Neural cell (in vitro differentiated cells): ENCODE measurements around the gene DMKN.
A peak's percentile ranks its signal among the peaks of the same experiment; 100 is the strongest.

Experiments
- EZH2 ChIP-seq: fragments of 200-600, 300-800 bp; shearing (Covaris generic), sonication (generic); IDR thresholded peaks from 2 replicates; pipeline ENCODE4 v1.6.1; 2014; ENCODE audit warnings: antibody characterized with exemption, low read length, borderline replicate concordance, mild to moderate bottlenecking; ENCODE audit not compliant: insufficient read depth, poor library complexity, severe bottlenecking
- MXI1 ChIP-seq: fragments of 450-650 bp; conservative IDR thresholded peaks from 2 replicates; pipeline ENCODE4 v1.6.1; 2014; ENCODE audit warnings: antibody characterized with exemption, mild to moderate bottlenecking; ENCODE audit not compliant: poor library complexity, severe bottlenecking
- POLR2AphosphoS5 ChIP-seq: IDR thresholded peaks from 2 replicates; pipeline ENCODE4 v1.6.1; 2012
- SMC3 ChIP-seq: fragments of 450-650 bp; conservative IDR thresholded peaks from 2 replicates; pipeline ENCODE4 v1.6.1; 2014; ENCODE audit warnings: antibody characterized with exemption, mild to moderate bottlenecking, moderate library complexity; ENCODE audit not compliant: poor library complexity
- TAF1 ChIP-seq: IDR thresholded peaks from 2 replicates; pipeline ENCODE4 v1.6.1; 2012; ENCODE audit warnings: low read depth
- TF ChIP-seq, protein P1 (sequence below): fragments of 450-650 bp; IDR thresholded peaks from 2 replicates; pipeline ENCODE4 v1.5.1; 2014; ENCODE audit warnings: antibody characterized with exemption, mild to moderate bottlenecking, moderate library complexity; ENCODE audit not compliant: poor library complexity, severe bottlenecking
- TF ChIP-seq, protein P2 (sequence below): IDR thresholded peaks from 2 replicates; pipeline ENCODE4 v1.6.1; 2012; ENCODE audit warnings: borderline replicate concordance

DNA sequence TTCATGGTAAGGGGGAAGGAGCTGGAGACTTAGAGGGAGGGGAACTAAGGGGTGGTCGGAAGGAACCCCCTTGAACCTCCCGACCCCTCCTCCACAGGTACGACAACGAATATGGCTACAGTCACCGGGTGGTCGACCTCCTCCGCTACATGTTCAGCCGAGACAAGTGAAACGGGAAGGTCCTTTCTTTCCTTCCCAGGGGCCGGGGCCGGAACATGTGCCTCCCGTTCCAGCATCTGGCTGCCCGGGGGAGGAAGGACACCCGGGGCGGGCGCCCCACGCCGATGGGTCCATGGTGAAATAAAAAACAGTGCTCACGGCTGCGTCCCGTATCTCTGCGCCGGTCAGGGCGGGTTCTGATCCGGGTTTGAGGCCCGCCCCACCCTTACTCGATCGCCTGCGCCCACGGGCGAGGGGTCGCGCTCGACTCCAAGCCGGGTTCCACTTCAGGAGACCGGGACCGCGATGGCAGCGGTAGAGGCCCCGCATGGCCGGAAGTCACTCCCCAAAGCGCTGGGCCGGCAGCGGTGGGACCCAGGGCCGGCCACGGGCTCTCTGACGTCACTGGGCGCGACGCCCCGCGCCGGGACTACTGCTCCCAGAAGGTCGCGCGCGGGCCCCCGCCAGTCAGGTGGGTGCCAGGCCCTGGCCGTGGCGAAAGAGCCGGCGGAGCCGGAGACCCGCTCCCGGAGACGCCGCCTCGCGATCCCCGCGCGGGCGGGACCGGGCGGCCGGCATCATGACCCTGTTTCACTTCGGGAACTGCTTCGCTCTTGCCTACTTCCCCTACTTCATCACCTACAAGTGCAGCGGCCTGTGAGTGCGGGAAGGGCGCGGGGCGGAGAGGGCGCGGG is 31.8 kb upstream of the DMKN start, which contains the start of gene TMEM147:
- no peak for TF ChIP-seq TAF1
- TF ChIP-seq SMC3 = peak; percentile 37
- TF ChIP-seq, protein P1, sequence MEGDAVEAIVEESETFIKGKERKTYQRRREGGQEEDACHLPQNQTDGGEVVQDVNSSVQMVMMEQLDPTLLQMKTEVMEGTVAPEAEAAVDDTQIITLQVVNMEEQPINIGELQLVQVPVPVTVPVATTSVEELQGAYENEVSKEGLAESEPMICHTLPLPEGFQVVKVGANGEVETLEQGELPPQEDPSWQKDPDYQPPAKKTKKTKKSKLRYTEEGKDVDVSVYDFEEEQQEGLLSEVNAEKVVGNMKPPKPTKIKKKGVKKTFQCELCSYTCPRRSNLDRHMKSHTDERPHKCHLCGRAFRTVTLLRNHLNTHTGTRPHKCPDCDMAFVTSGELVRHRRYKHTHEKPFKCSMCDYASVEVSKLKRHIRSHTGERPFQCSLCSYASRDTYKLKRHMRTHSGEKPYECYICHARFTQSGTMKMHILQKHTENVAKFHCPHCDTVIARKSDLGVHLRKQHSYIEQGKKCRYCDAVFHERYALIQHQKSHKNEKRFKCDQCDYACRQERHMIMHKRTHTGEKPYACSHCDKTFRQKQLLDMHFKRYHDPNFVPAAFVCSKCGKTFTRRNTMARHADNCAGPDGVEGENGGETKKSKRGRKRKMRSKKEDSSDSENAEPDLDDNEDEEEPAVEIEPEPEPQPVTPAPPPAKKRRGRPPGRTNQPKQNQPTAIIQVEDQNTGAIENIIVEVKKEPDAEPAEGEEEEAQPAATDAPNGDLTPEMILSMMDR = no peak
- TF ChIP-seq EZH2 = no peak
- TF ChIP-seq, protein P2, sequence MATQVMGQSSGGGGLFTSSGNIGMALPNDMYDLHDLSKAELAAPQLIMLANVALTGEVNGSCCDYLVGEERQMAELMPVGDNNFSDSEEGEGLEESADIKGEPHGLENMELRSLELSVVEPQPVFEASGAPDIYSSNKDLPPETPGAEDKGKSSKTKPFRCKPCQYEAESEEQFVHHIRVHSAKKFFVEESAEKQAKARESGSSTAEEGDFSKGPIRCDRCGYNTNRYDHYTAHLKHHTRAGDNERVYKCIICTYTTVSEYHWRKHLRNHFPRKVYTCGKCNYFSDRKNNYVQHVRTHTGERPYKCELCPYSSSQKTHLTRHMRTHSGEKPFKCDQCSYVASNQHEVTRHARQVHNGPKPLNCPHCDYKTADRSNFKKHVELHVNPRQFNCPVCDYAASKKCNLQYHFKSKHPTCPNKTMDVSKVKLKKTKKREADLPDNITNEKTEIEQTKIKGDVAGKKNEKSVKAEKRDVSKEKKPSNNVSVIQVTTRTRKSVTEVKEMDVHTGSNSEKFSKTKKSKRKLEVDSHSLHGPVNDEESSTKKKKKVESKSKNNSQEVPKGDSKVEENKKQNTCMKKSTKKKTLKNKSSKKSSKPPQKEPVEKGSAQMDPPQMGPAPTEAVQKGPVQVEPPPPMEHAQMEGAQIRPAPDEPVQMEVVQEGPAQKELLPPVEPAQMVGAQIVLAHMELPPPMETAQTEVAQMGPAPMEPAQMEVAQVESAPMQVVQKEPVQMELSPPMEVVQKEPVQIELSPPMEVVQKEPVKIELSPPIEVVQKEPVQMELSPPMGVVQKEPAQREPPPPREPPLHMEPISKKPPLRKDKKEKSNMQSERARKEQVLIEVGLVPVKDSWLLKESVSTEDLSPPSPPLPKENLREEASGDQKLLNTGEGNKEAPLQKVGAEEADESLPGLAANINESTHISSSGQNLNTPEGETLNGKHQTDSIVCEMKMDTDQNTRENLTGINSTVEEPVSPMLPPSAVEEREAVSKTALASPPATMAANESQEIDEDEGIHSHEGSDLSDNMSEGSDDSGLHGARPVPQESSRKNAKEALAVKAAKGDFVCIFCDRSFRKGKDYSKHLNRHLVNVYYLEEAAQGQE = no peak
- peak; percentile 79 for TF ChIP-seq POLR2AphosphoS5
- TF ChIP-seq MXI1 = peak; percentile 92
